Tongue (tissue), 2 donors: ENCODE results near the gene C17orf113. TPM values are rescaled to one million over a fixed set of nuclear protein-coding genes. Genes with fewer than 3 reads are reported as not detected.

Experiments used
- DNase-seq: peaks from one replicate; pipeline ENCODE4 v3.0.0-alpha.2; 2015
- total RNA-seq: library from RNA; depleted of rRNA; stranded (reverse); fragments of >200 nt; gene quantifications from one replicate; pipeline ENCODE4 v1.2.3, GENCODE V29; 2014

C17orf113 gene
- total RNA-seq = 2.3 TPM

DNA sequence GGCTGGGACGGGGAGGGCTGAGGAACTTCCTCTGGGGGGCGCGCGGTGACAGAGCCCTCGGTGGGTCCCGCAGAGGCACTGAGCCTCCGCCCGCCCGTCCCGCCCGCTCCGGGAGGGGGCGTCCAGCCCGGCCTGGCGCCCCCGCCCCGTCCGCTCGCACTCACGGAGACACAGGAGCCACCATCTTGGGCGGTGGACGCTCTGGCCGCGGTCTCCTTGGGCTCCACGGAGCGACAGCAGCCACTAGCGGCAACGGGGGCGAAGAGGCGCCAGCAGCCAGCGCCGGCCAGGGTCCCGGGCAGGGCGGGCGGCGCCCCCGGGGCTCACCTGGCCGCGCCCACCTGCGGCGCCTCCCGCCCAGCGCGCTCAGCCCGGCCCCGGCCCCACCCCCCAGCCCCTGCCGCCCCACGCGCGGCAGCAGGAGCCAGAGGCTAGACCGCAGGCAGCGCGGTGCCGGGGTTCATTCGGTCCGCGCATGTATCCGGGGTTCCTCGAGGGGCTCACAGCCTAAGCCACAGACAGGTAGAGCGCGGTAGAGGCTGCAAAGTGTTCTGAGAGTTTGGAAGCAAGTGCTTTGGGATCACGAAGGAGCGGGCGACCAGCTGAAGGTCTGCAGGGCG lies at the start of gene C17orf113:
Gene C17orf113 (minus strand): TSS at position 209 of the 620 bp plus-strand sequence. CDS start 7,225 bp downstream, outside the sequence.
- peak; percentile 79 for DNase-seq

DNA sequence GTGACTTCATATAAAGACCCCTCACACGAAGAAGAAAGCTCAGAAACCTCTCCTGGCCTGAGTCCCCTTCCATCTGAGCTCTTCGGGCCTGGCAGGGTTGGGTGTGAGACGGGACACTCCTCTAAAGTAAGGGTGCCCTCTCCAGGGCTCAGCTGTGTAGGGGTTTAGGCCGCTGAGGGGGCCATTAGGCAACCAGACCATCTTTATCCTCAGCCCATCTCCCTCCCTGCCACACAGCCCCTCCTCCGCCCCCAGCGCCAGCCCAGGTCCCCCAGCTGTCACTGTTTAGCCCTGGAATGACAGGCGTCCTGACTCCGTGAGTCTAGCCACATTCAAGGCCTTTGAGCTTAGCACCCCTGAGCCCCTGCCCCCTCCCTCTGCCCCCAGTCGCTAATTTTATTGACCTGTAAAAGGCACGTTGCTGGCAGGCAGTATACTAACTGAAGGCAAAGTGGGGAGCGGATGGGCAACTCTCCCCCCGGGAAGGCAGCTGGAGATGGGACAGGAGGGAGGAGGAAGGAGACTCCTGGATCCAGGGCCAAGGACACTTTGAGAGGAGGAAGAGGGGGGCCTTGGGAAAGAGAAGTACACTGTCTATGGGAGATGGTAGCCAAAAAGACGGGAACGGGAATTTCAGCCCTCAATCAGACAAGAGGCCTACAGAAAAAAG lies 48.5 kb upstream of the C17orf113 start:
- peak; percentile 53 for DNase-seq

DNA sequence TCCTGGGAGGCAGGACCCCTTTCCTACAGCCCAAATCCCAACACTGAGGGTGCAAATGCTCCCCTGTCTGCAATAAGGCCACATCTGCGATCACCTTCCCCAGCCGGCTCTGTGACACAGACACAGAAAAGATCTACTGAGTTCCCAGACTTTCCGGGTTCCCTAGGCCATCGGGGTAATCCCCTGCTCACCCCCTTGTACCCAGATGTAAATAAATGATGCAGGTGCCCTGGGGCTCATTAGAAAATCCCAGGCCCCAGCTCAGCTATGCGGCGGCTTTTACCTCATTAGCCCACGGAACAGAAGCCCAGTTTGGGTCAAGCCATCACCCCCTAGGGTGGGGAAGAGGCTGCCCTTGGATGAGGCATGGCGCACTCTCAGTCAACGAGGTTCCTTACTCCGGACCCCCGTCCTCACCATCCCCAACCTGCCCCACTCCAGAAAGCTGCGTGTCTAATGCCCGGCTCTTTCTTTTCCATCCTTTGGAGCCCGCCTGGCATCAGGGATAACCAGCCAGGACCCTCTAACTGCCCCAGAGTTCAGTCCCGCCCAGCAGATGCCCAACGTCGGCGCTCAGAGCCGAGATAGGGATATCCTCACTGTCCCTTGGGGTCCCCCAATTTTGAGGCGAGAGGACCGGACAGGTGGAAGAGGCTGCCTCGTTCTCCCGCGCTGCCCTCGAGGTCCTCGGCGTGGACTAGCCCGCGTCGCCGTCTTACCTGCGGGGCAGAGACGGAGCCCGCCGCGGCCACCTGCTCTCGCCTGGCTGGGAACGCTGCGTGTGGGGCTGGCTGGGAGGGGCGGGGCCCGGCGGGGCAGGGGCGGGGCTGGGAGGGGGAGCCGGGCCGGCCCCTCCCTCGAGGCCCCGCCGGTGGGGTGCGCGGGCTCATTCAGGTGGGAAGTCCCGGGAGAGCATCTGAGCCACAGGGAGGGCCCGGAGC lies 47.6 kb upstream of the C17orf113 start, which contains the start of gene ZNF385C:
Gene ZNF385C (minus strand): TSS at position 783 of the 941 bp plus-strand sequence. CDS start 35,417 bp downstream, outside the sequence.
- DNase-seq = peak; percentile 42

DNA sequence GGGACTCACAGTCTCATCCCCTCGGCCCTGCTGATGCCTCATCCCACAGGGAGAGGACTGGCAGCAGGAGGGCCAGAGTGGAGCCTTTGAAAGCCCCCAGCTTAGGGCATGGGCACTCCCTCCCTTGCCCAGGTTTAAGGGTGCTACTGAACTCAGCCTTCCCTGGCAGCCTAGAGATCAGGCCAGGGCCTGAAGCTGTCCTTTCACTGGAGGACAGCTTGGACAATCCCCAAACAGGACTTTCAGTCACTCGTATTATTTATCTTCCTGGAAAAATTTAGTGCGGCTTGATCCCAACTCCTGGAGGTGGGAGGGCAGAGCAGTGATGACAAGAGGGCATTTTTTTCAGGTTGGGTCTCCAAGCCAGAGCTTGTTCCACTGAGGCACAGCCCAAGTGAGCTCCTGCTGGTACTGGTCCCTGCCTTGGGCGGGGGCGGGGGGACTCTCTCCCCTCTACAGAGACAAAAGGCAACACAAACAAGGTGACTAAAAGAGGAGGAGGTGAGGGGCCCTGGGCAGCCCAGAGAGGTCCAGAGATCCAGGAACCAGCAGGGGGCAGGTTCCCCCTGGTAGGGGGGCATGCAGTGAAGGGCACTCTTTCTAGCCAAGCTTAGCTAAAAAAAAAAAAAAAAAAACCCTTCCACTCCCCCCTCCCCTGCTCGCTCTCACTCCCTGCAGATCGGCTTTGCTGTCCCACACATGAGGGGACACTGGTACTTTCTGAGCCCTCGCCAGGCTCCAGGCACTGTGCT lies 46.1 kb upstream of the C17orf113 start:
- DNase-seq = no peak

DNA sequence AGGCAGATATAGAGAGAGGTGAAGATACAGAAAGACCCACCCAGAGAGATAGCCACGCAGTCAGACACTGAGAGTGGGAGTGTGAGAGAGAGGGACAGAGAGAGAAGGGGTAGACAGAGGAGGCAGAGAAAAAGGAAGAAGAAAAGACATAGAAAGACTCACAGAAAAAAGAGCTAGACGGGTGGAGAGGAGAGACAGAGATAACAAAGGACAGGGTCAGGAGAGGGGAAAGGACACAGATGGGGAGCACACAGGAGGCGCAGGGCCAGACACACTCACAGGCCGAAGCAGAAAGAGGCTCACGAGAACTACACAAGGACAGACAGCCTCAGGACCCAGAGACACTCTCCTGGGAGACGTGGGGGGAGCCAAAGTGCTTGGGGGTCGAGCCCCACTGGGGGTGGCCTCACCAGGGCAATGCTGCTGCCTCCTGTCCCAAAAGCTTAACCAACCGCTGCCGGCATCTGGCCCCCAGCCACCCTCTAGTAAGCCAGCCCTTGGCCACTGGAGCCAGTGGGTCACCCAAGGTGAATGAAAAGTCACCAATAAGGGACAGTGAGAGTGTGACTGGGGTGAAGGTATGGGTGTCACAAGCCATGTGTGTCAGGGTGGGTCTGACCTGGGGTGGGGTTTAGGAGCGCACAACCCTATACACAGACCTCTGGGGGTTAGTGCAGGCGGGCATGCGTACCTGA lies 44.1 kb upstream of the C17orf113 start:
- DNase-seq = no peak

DNA sequence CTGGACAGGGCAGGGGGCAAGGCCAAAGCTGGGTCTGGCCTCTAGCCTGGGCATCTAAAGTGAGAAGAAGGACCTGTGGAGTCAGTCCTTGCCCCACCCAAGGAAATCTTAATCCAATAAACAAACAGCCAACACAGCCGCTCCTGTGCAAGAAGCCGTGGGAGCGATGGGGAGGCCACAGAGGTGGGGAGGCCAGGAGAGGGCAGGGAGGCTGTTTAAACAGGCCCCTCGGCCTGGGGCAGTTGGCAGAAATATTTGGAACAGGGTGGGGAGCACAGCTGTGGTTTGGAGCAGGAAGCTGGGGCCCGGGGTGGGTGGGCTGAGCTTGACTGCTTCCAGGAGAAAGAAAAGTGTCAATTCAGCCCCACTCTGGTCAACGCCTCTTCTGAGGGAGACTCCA lies 42.5 kb upstream of the C17orf113 start:
- DNase-seq = peak; percentile 35

DNA sequence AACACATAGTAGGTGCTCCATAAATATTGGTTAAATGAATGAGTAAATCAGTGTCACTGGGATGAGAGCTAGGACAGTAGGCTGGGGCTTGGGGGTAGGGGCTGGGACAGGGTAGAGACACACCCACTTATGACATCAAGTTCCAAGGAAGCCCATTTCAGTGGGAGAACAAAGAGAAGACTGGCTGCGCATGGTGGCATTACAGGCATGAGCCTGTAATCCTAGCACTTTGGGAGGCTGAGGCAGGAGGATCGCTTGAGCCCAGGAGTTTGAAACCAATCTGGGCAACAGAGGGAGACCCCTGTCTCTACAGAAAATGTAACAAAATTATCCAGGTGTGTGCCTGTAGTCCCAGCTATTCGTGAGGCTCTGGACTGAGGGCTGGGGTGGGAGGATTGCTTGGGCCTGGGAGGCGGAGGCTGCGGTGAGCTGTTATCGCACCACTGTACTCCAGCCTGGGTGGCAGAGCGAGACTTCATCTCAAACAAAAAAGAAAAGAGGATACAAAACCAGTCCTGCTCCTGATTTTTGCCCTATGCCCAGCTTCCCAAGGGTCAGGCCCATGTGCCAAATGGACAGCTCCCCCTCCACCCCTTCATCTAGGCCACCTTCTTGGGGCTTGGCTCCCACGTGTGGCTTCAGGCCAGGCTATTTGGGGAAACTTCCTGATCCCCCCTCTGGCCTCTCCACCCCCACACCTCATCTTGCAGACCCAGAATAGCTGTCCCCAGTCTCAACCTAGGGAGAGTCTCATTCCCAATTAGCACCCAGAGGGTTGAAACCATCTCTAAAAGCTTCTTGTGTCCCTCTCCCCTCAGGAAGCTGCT lies 40.8 kb upstream of the C17orf113 start:
- DNase-seq = no peak

DNA sequence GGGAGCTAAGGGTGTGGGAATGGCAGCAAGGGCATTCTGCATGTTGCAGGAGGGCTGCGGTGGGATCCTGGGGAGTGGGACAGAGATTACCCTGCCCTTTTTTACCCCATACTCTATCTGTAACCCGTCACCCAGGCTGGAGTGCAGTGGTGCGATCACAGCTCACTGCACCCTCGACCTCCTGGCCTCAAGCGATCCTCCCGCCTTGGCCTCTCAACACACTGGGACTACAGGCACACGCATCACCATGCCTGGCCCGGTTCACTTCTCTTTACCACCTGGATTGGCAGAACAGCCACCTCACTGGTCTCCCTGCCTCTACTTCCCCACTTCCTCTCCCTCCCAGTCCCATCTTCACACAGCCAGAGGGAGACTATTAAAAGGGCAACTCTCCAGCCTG lies 38.3 kb upstream of the C17orf113 start:
- DNase-seq = no peak

DNA sequence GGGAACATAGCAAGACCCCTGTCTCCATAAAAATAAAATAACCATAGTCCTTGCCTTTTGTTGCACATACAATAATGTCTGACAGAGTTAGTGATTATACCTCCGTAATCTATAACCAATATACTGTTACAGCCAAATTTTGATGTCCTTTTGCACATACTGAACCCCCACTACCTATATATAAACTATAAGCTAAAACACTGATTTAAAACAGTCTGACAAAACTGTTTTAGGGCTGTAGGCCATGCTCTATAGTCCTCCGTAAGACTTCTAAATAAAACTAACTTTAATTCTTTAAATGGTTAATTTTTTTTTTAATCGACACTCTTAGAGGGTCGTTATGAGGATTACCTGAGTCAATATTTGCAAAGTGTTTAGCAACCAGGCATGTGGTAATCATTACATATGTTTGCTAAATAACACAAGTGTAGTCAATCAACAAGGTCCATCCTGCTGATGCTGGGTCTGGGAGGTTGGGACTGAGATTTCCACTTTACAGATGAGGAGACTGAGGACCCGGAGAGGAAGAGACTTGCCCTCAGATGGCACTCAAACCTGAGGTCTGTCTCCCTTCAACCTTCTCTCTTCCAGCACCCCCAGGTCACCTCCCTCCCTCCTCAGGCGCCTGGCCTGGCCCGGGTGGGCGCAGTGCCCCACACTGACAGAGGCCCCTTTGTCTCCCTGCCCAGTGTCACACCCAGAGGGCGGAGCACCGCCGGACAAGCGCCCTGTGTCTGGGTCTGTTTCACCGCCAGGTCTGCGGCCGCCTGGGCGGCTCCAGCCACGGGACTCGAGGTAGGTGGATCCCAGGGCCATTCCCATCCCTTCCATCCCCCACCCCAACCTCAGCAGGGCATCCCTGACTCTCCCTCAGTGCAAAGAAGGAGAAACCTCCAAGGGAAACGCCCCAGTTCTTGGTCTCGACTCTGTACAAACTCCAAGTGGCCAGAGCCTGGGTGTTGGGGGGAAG lies 37.6 kb upstream of the C17orf113 start:
- peak; percentile 36 for DNase-seq

DNA sequence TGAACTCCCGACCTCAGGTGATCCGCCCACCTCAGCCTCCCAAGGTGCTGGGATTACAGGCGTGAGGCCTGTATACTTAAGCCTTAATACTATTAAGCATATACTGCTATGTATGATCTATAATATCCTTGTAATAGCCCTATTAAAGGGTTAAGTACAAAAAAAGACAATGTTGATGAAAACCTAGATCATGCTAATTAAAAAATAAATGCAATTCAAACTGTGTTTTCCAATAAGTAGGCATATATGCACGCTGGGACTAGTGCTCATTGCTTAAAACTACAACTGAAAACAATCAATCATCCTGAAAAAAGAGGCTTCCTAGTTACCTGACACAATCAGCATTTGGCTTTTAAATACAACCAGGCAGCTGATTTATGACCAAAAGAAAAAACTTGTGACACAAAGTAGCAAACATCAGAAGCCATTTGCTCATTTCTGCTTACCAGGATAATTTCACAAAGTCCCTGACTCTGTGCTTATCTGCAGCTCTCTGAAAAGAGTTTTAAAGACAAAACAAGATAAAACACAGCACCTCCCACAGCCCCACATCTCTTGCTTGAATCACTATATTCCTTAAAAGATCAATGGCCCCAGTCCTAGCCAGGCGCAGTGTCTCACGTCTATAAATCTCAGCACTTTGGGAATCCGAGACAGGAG lies 36.8 kb upstream of the C17orf113 start:
- DNase-seq = no peak

DNA sequence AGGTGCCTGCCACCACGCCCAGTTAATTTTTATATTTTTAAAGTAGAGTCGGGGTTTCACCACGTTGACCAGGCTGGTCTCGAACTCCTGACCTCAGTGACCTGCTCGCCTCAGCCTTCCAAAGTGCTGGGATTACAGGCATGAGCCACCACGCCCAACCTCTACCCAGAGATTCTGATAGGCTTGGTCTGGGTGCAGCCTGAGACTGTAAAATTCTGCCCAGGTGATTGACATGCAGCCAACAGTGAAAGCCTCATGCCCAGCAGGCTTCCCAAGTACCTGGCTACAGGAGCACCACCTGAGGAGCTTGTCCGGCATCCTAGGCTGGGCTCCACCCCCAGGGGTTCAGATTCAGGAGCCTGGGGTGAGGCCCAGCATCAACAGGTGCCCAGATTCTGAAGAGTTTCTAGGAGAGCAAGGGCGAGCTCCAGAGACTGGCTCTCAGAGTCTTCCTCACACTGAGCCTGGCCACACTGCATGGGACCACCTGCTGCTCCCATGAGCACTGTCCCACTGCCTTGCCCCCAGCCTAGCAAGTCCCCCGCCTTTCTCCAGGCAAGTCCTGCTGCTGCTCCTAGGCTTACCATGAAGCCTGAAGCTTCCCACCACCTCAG lies 31.2 kb upstream of the C17orf113 start:
- DNase-seq = no peak

DNA sequence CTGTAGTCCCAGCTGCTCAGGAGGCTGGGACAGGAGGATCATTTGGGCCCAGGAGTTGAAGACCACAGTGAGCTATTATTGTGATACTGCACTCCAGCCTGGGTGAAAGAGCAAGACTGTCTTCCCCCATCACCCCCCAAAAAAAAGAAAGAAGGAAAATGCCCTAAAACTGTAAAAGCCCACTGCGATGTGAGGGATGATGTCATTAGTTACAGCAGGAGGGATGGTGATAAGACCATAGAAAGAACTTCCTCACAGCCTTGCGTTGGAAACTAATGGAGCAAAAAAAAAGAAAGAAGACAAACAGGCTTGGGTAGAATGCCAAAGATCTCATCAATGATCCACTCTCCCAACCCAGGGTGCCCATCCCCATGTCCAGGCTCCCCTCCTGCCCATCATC lies 29.1 kb upstream of the C17orf113 start:
- DNase-seq = no peak

DNA sequence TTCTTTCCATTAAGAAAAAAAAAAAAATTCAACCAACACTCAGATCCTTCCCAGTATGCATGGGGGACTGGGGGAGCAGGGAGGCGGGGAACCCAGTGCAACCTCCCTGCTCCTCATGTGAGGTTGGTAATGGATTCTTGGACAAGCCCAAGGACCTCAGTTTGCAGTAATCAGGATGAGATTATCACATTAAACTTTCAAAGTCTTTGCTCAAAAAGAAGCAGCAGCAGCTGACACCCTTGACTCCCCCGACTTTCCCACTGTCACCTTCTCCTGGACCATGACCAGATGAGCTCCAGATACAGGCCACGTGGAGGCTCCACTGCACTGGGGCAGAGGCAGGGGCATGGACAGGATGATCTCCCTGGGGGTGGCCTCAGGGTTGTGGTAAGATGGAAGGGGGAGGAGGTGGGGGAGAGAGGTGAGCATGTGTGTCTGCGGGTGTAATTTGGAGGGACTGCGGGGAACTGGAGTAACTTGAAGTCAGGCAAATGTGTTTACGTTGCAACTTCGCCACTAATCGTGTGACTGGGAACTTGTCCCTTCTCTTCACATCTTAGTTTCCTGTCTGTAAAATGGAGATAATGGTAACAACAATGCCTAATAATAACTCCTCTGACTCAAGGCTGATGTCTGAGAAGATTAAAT lies 28.1 kb upstream of the C17orf113 start:
- DNase-seq = no peak

DNA sequence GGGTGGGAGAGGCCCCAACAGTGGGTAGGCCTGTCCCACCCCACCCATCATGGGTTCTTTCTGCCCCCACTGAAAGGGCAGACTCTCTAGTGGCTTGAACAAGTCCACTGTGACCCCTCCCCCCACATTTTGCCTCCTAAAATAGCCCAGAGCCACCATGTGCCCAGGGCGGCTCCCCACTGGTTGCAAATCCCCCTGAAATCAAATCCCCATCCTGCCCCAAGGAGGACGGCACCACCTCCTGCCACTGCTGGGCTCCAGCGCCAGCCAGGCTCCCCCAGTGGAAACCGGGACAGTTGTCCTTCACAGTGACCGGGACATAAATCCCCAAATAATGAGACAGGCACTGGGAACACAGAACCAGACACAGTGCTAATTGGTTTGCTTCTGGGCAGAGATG lies 27.4 kb upstream of the C17orf113 start:
- peak; percentile 61 for DNase-seq

DNA sequence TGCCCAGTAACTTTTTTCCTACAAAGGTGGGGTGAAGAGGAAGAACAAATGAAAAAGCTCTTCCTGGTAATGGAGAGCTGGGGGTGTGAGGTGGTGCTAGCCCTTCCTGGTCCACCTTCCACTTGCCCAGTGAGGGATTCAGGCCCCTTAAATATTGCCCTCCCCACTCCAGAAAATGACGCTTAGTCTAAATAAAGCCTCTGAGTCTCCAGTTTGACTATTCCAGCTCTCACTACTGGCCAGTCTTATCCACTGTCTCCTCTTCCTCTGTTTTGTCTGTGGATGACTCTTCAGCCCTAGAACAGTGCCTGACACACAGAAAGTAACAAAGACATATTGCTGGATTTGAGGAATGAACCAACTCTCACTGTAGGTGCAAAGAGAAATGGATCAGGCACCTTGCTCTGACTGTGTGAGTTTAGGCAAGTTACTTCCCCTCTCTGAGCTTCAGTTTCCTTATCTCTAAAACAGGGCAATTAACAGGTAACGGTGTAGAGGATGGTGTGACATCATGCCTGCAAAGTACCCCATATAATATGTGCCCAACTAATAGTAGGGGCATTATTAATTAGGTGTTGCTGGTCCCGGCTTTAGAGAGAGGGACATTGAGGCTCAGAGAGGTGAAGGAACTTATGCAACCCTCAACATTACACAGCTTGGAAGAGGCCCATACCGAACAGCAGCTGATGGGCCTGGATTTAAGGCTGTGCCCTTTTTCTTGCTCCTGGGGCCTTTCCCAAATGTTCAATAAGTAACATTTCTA lies 26.6 kb upstream of the C17orf113 start:
- DNase-seq = no peak

DNA sequence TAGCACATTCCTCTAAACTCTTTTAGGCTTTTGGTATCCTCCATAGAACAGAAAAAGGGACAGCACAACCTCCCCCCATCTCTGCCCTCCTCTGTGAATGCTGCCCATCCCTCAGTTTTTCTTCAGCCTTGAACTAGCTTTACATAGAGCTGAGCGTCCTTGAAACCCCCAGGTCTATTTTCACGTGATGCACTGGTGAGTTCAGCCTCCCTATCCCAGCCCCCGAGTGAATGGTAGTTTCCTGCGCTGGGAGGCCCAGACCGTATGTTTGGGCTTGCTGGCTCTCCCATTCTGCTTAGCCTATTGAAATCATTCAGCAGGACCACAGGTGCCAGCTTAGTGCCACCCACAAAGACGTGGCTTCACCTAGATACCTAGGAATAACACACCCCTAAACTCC lies 25.4 kb upstream of the C17orf113 start:
- DNase-seq = no peak
